Mononuclear cell (primary cell): ENCODE data around the gene COA3. TPM values are rescaled to one million over a fixed set of nuclear protein-coding genes. Genes with fewer than 3 reads are reported as not detected.

Source experiments
- H3K27me3 ChIP-seq: 2 replicates; pipeline ENCODE4 v1.6.0; 2011; ENCODE audit warnings: low read length, control low read depth; ENCODE audit not compliant: insufficient read depth
- H3K4me1 ChIP-seq: 2 replicates; pipeline ENCODE4 v1.5.1; 2011; ENCODE audit warnings: mild to moderate bottlenecking, low read length, control low read depth; ENCODE audit not compliant: insufficient read depth
- H3K4me3 ChIP-seq: 2 replicates; pipeline ENCODE4 v1.5.1; 2011; ENCODE audit warnings: mild to moderate bottlenecking, low read length, moderate library complexity
- H3K9me3 ChIP-seq: 2 replicates; pipeline ENCODE4 v1.5.1; 2011; ENCODE audit warnings: low read depth, mild to moderate bottlenecking, control low read depth, low read length
- total RNA-seq: library from RNA; depleted of rRNA; stranded (reverse); fragments of >200 nt; gene quantifications from one replicate; pipeline ENCODE4 v1.2.3, GENCODE V29; 2012

The COA3 gene
- total RNA-seq: 2.4 TPM

GRCh38 chr17:42798383-42799380 is at the start of gene COA3, which contains the start of gene CNTD1:
Gene COA3 (minus strand): TSS chr17:42798704. CDS start chr17:42798681, 23 bp downstream.
Gene CNTD1 (plus strand): TSS chr17:42798861. CDS start chr17:42799068, 207 bp downstream.
- peaks cover 19% of the 10 kb centered on the region for H3K4me1 ChIP-seq
- H3K4me3 ChIP-seq: peak within 1 kb of the TSS; percentile 82
- no peaks in the 10 kb centered on the region for H3K27me3 ChIP-seq
- H3K9me3 ChIP-seq: no peaks in the 10 kb centered on the region

GRCh38 chr17:42848093-42848492 is 49.6 kb upstream of the COA3 start:
- Histone ChIP-seq H3K9me3 (no peaks in the 10 kb centered on the region), H3K27me3 (no peaks in the 10 kb centered on the region), H3K4me1 (peaks cover 22% of the 10 kb centered on the region), H3K4me3 (no peak overlapping the region)

GRCh38 chr17:42846594-42847280 is 48.2 kb upstream of the COA3 start:
- Histone ChIP-seq H3K4me1 (peaks cover 22% of the 10 kb centered on the region), H3K9me3 (no peaks in the 10 kb centered on the region), H3K27me3 (no peaks in the 10 kb centered on the region), H3K4me3 (no peak overlapping the region)

- Histone ChIP-seq H3K27me3 (no peaks in the 10 kb centered on the region), H3K4me3 (no peak overlapping the region), H3K4me1 (peaks cover 22% of the 10 kb centered on the region), H3K9me3 (no peaks in the 10 kb centered on the region)
Observed at GRCh38 chr17:42845918-42846593, 47.6 kb upstream of the COA3 start.

DNA sequence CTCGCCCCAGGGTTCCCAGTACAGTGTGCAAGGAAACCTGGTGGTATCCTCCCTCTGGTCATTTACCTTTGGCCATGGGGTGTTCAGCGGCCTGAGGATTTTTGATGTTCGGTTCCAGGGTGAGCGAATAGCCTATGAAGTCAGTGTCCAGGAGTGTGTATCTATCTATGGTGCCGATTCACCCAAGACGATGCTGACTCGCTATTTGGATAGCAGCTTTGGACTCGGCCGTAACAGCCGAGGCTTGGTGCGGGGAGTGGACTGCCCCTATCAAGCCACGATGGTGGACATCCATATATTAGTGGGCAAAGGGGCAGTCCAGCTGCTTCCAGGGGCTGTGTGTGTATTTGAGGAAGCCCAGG is 47.0 kb upstream of the COA3 start:
- Histone ChIP-seq H3K4me1 (peaks cover 22% of the 10 kb centered on the region), H3K4me3 (no peak overlapping the region), H3K27me3 (no peaks in the 10 kb centered on the region), H3K9me3 (no peaks in the 10 kb centered on the region)

GRCh38 chr17:42844761-42845555 is 46.5 kb upstream of the COA3 start:
- Histone ChIP-seq H3K27me3 (no peaks in the 10 kb centered on the region), H3K4me1 (peaks cover 22% of the 10 kb centered on the region), H3K4me3 (no peak overlapping the region), H3K9me3 (no peaks in the 10 kb centered on the region)

DNA sequence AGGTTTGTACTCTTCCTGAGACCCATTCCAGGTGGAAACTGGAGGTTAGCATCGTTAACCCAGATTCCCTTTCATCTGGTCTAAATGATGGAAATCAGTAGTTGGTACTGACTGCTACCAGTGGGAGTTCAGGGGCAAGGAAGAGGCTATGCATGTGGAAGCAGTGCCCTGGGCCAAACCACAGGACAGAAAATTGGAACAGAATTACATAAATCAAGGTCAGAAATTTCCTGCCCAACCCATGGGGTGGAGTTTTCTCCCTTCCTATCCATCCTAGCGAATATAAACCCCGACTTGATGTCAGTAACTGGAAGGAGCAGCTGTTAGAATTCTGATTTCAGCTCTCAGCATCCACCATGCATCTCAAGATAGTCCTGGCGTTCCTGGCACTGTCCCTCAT is 45.8 kb upstream of the COA3 start, which contains the start of gene AOC2:
Gene AOC2 (plus strand): TSS at position 310 of the 400 bp plus-strand sequence. CDS start 47 bp downstream, at position 357.
- peaks cover 22% of the 10 kb centered on the region for H3K4me1 ChIP-seq
- no peaks in the 10 kb centered on the region for H3K27me3 ChIP-seq
- no peaks in the 10 kb centered on the region for H3K9me3 ChIP-seq
- H3K4me3 ChIP-seq: no peak within 1 kb of the TSS

DNA sequence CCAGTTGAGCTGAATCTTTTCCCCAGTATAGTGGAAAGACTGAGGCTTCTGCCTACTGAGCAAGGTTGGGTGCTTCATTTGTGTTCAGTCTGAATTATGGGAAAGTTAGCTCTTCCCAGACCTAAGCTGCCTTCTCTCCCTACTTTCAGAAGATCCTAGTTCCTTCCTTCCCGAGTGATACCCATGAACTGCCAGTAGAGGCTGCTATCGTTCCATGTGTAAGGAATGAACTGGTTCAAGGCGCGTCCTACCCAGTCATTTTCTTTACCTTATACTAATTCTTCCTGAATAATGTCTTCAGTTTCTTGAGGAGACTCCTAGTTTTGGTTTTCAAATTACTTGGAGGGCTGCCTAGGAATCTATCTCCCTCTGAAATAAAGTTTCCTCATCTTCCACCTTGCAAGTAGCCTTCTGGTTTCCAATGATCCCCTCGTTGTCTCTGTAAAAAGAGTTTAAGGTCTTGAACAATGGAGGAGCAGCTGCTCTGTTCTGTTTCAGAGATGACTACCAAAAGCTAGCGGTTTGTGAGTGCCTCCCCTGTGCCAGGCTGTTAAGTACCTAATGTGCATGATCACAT is 44.9 kb upstream of the COA3 start:
- H3K4me3 ChIP-seq: no peak overlapping the region
- H3K9me3 ChIP-seq: no peaks in the 10 kb centered on the region
- H3K27me3 ChIP-seq: no peaks in the 10 kb centered on the region
- peaks cover 22% of the 10 kb centered on the region for H3K4me1 ChIP-seq

- no peaks in the 10 kb centered on the region for H3K9me3 ChIP-seq
- H3K27me3 ChIP-seq: no peaks in the 10 kb centered on the region
- peaks cover 17% of the 10 kb centered on the region for H3K4me1 ChIP-seq
- no peak overlapping the region for H3K4me3 ChIP-seq
Observed at GRCh38 chr17:42841975-42842685, 43.6 kb upstream of the COA3 start.

DNA sequence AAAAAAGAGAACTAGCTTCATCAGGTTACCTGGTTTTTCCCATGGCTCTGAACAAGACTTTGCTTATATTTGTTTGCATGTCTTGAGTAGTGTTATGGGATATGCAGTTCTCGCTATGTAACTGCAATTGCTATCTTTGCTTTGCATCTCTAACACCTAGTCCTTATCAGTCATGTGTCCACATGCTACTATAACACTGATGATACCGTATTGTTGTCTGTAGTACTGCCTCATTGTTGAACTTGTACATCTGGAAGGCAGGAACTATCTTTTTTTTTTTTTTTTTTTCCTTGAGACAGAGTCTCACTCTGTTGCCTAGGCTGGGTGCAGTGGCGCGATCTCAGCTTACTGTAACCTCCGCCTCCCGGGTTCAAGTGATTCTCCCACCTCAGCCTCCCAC is 37.2 kb upstream of the COA3 start:
- Histone ChIP-seq H3K9me3 (no peaks in the 10 kb centered on the region), H3K27me3 (no peaks in the 10 kb centered on the region), H3K4me1 (peaks cover 26% of the 10 kb centered on the region), H3K4me3 (no peak overlapping the region)

DNA sequence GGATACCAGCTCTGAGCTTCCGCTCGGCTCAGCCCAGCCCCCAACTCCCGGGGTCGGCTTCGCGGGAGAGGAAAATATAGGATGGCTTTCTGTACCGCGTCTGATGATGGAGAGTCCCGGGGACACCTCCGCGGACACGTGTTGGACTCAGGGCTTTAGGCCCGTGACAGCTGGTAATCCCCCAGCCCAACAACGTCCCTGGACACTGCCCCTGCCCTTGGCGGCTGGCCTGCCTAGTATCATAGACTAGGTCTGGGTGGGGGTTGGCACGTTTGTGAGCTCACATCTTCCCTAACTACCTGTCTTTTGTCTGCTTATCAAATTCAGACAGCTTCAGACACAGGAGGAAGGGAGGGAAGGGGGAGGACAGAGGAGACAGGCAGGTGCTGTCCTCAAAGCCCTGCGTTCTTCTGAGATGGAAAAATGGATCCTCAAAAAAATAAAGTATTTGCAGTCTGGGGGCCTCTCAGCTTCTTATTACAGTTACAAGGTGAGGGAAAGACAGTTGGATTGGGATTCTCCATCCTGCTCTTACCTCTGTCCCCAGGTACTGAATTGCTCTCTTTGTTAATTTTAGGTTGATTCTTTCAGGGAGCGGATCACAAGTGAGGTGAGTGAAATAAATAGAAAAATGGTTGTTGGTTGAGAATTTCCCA is 35.4 kb upstream of the COA3 start:
- H3K9me3 ChIP-seq: no peaks in the 10 kb centered on the region
- H3K27me3 ChIP-seq: no peaks in the 10 kb centered on the region
- H3K4me3 ChIP-seq: peak overlapping the region; percentile 69
- H3K4me1 ChIP-seq: peaks cover 26% of the 10 kb centered on the region

- Histone ChIP-seq H3K4me1 (peaks cover 26% of the 10 kb centered on the region), H3K4me3 (peak within 1 kb of the TSS; percentile 69), H3K9me3 (no peaks in the 10 kb centered on the region), H3K27me3 (peaks cover 3% of the 10 kb centered on the region)
Observed at GRCh38 chr17:42832934-42833766, 34.6 kb upstream of the COA3 start, which contains the start of gene PSME3. Gene PSME3 (plus strand): TSS chr17:42833397. CDS start chr17:42833632, 235 bp downstream.
